ENCODE data around the gene RAB3C.
"Not testable (repeated sequence)": the region's sequence is repeated elsewhere in the genome, so short reads cannot be mapped to it uniquely, and the experiment has no call there.

DNA sequence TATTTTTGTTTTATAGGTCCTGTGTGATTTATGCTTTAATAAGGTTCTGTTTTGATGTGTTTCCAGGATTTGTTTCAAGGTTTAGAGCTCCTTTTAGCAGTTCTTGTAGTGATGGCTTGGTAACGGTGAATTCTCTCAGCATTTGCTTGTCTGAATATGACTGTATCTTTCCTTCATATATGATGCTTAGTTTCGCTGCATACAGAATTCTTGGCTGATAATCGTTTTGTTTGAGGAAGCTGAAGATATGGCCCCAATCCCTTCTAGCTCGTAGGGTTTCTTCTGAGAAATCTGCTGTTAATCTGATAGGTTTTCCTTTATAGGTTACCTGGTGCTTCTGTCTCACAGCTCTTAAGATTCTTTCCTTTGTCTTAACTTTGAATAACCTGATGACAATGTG is 20.0 kb downstream of the RAB3C start:
- not testable (repeated sequence) for TF ChIP-seq SNAI2, RARB, ZNF8 (CRISPR knock-in tag; IDR thresholded peaks at IDR 0.05)

Data from SK-N-SH treated with all-trans-retinoic acid at 6 μM for 48 hours (cell line).